Eye (tissue), 1 donor: ENCODE results near the gene KCTD10.
"Not testable (repeated sequence)": the region's sequence is repeated elsewhere in the genome, so short reads cannot be mapped to it uniquely, and the experiment has no call there.

Experiments used
- DNase-seq: peaks from one replicate; pipeline ENCODE4 v3.0.0-alpha.2; 2015

Gene KCTD10

GRCh38 chr12:109493938-109494337 is 16.8 kb upstream of the KCTD10 start:
- no peak for DNase-seq

GRCh38 chr12:109493090-109493489 is 16.0 kb upstream of the KCTD10 start:
- no peak for DNase-seq

GRCh38 chr12:109492371-109492770 is 15.3 kb upstream of the KCTD10 start:
- no peak for DNase-seq

GRCh38 chr12:109491671-109492070 is 14.6 kb upstream of the KCTD10 start:
- DNase-seq: no peak

DNA sequence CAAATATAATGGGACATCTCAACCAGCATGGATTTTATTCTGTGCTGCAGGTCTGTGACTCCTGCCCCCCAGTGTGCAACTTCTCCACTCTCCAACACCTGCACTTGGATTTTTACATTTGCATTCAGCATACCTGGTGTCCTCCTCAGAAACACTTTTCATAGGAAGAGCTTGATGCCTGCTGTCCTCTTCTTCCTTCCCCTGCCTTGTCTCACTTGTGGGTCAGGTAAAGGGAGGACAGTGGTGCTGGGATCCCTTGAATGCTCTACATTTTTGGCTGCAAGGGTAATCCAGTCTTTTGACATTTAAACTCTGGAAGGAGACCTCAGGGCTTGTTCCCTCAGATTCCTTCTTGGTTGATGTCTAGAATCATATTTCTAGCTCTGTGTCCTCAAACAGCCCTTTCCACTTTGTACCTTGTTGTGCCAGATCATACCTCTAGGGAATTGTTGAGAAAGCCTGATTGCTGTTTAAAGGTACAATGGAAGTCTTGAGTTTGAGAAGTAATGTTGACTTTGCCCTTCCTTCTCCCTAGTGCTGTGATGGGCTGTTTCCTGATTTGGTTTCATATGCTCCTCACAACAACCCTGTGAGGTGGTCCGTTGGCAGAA is 13.0 kb upstream of the KCTD10 start:
- no peak for DNase-seq

- DNase-seq: no peak
Observed at GRCh38 chr12:109489016-109489954, 12.2 kb upstream of the KCTD10 start.

DNA sequence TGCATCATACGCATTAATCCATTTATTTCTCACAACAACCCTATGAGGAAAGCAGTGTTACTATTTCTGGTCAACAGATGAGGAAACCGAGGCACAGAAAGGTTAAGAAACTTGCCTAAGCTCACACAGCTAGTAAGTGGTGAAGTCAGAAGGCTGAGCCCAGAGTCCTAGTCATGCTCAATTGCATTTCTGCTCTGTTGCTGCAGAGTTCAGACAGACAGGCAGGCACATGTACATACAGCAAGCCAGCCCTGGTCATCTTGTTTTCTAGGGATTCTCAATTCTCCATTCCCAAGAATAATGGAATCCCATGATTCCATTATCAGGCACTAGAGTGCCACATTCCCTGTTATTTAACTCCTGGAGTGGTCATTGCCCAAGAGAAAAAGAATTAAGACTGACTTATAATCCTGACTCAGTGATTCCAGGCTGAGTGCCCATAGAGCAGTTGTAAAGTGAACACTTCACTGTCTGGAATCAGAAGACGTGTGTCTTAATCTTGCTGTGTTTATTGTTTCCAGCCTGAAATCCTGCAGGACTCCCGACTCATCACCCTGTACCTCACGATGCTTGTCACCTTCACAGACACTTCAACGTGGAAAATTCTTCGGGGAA is 11.1 kb upstream of the KCTD10 start:
- DNase-seq: no peak

DNA sequence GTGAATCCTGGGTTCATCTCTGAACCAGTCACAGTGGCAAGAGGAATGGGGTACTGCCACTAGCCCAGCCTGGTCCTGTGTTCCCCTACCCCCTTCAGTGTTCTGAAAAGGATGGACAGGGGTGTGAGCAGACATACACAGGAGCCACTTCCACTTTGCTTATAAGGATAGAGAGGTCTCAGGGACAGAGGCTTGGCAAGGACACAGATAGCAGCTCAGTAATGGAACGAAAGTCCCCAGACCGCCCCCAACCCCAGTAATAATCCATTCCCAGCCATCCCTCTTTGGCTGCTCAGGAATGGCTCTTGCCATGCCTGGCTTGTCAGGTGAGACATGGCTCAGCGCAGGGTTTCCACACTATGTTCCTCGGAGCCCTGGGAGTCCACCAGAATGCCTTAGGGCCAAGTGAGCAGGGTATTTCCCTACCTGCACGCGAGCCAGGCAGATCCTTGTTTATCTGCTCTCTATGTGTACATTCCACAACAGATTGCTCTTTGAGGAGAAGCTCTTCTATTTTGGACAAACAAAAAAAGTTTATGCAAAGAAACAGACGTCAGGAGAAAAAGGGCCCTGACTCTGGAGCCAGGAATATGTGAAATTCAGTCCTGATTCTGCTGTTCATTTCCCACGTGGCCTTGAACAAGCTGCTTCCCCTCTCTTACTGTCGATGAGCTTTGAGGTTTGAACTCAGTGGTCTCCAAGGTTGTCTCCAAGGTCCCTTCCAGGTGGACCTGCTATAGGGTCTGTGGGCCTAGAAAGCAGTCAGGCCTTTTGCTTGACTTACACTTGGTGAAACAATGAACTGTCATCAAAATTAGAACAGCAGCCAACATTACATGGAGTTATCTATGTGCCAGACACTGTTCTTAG is 10.3 kb upstream of the KCTD10 start:
- no peak for DNase-seq

DNA sequence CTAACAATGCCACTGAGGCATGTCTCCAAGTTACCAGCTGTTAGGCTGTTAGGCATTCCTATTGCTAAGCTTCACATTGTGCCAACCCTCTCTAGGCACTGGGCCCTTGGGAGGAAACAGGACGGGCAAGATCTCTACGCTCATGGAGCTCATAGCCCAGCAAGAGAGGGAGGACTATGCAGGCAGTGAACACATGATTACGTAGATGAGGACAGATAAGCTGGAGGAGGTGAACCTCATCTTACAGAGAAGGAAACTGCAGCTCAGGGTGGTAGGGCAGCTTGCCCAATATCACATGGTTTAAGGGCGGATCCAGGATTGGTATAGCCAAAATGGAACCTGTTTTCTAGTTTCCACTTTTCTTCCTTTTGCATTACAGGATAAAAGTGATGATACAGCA is 8.1 kb upstream of the KCTD10 start:
- no peak for DNase-seq

DNA sequence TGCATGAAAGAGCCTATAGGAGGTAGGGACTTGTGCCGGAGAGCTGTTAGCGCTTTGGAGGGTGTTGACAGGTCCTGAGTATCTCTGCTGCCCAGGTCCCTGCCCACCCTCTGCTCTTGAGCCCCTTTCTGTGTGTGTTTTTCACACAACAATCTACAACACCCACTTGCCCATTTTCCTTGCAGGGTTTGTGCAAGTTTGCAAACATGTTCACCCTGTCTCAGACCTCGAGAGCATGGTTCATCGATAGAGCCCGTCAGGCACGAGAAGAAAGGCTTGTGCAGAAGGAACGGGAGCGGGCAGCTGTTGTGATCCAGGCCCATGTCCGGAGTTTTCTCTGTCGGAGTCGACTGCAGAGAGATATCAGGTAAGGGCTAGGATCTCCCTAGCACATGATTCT is 6.2 kb upstream of the KCTD10 start:
- DNase-seq: no peak

DNA sequence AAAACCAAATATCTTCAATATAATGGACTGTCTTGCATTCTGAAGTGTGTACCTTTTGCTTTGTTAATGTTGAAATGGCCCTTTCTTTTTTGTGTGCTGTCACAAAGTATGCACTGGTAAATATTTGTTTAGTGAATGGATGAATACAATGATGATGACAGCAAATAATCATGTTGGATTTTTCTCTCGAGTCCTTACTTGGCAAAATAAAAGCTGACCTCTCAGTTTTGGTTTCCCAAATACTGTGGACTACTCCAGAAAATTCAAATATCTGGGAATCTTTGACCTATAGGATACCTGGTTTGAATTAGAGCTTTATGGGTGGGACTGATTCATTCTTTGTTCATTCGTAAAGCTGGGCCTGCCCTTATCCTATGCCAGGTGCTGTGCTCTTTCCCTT is 5.8 kb upstream of the KCTD10 start:
- no peak for DNase-seq

GRCh38 chr12:109482491-109482890 is 5.4 kb upstream of the KCTD10 start:
- DNase-seq: no peak

DNA sequence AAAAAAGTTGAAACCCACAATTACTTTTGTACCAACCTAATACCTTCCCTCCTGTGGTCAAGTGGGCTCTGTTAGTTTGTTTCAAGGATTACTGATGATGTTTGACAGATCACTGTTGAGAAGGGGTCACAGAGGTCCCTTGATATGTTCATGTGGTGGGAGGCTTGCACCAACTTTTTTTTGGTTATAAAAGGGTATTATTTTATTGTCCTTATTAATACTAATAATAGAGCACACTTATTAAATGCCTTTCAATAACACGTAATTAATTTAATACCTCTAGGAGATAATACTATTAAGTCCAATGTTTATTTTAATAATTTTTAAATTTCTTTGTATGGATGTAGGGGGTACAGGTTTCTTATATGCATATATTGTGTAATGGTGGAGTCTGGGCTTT is 4.8 kb upstream of the KCTD10 start:
- no peak for DNase-seq

DNA sequence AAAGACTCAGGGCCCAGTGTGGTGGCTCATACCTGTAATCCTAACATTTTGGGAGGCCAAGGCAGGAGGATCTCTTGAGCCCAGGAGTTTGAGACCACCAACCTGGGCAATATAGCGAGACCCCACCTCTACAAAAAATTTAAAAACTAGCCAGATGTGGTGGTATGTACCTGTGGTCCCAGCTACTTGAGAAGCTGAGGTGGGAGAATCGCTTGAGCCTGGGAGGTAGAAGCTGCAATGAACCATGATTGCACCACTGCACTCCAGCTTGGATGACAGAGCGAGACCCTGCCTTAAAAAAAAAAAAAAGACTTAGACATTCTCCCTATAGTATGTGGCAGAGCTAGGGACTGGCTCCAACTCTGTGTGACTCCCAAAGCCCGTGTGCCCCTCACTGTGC is 3.3 kb upstream of the KCTD10 start:
- DNase-seq: no peak

DNA sequence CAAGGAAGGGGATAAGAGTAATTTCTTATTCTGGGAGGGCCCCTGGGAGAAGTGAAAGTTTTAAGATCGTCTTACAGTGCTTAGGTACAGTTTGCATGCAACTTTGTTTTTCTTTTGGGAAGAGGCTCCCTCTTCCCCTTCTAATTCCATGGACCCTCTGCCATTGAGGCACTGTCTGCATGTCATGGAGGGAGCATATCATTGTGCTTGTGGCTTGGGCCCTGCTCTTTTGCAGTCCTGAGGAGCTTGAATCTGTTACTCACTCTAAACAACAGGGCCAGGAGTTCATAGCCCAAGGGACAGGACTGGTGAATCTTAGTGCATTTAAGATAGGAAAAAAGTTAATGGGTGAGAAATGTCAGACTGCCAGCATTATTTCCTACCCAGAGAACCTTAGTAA is 2.7 kb upstream of the KCTD10 start:
- DNase-seq: no peak

- no peak for DNase-seq
Observed at GRCh38 chr12:109477963-109478315, 839 bp upstream of the KCTD10 start.

DNA sequence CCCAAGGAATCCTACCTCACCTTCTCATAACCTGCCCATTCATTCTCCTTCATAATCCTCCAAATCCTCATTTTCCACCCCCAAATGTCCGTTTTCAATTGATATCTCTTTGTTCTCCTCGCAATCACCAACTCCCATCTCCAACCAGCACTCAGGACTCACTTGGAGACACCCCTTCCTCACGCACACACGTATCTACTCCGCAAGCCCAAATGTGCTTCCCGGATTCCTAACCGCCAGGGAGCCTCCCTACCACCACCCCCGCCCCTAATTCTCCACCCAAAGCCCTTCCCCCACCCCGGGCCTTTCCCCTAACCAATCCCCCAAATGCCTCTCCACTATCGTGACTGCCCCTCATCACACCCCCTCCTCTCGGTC is 304 bp downstream of the KCTD10 start:
- no peak for DNase-seq

DNA sequence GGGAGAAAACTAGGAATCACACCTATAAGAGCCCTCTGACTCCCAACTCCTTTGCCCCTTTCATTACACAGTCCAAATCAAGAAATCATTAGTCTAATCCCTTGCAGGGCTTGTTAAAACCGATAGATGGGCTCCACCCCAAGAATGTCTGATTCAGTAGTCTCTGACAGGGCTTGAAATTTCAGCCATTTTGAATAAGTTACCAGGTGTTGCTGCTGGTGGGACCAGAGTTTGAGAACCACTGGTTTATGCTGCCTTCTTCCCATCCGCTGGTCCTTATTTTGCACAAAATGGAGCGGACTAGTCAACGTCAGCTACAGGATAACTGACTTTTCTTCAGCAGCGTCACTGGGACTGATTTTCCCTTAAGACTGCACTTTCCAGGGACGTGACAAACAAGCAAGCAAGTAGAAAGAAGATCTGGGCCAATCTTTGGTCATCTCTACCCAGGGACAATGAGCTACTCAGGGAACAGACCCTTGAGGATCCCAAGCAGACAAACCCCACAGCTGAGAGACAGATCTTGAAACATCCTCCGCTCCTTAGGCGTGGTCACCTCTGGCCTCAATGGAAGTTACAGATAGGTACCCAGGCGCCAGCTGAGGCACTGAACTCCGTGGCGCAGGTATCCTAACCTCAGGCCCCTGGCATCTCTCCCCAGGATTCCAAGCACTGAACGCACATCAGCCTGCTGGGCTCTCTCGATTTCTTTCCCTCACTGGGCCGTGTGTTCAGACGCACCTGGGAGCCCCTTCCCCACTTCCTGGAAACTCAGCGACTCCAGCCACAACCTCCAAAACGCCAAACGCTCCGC is 900 bp downstream of the KCTD10 start:
- peak; percentile 9 for DNase-seq

DNA sequence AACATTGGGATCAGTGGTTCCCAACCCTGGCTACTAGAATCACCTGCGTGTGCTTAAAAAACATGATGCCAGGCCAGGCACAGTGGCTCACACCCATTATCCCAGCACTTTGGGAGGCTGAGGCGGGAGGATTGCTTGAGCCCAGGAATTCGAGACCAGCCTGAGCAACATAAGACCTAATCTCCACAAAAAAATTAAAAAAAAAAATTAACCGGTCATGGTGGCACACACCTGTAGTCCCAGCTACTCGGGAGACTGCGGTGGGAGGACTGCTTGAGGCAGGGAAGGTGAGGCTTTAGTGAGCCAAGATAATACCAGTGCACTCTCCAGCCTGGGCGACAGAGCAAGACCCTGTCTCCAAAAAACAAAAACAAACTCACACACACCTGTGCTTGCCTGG is 2.0 kb downstream of the KCTD10 start:
- DNase-seq: no peak

- DNase-seq: not testable (repeated sequence)
Observed at GRCh38 chr12:109473526-109474270, 3.4 kb downstream of the KCTD10 start.

- DNase-seq: no peak
Observed at GRCh38 chr12:109473006-109473405, 4.1 kb downstream of the KCTD10 start.

DNA sequence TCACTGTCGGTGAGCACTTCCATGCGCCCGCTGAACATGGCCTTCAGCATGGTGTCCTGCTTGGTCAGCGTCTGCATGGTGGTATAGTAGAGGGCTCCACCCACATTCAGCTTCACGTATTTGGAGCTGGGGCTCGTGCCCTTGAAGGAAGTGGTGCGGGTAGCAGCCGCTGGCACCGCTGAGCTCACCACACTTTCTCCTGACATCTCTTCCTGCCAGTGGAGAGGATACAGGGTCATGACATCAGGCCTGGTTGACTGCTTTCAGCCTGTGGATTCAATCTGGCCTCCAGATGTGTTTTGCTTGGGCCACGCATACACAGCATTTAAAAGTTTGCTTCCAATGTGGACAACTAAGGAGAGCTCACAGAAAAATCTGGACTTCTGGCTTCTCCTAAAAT is 7.6 kb downstream of the KCTD10 start:
- DNase-seq: no peak
